ENCODE results near the gene ADARB2.
"Not testable (repeated sequence)": the region's sequence is repeated elsewhere in the genome, so short reads cannot be mapped to it uniquely, and the experiment has no call there.

Gene ADARB2

DNA sequence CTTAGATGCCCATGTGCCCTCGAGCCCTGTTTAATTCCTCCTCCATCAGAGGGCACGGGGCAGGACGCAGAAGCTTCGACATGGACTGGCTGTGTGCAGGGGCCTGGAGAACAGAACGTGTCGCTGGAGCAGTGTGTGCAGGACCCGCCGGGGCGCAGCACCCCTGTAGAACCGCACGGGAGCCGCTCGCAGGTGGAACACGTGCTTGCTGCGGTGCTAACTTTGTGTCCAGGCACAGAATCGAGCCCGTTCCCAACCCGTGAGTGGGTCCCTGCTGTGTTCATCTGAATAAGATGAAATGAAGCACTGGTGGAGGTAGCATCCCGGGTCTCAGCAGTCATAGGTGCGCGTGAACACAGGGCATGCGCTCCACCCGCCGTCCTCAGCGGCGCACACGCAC lies 564.2 kb downstream of the ADARB2 start:
- DNase-seq, result no peak

DNA sequence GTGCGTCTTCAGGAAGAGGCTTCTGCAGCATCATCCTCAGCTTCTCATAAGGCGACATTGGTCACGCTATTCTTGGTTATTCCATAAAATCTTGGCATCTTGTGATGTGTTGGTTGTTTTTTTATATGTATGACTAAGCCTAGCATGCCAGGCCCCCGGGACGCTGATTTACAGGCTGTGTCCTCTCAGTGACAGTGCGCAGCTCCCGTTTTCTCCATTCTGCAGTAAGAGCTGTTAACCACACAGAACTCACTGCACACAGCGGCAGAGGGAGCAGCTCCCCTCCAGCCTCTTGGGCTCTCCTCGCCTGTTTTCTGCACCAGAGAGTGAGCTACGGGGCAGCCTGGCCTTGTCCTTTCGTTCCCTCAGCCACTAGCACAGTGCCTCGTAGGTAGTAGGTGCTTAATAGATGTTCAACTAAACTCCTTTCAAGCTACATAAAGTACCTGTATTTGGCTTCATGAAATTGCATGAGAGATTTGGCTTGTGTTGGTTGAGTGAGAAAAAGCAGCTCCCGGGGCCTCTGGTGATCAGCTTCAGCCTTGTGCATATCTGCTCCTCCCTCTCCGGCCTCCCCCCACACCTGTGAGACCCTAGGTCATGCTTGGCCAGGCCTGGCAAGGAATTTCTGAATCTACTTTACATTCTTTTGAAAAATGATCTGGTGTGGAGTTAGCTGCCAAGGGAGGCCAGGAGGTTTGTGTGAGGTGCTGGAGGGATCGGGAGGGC lies 564.9 kb downstream of the ADARB2 start:
- DNase-seq, result no peak

DNA sequence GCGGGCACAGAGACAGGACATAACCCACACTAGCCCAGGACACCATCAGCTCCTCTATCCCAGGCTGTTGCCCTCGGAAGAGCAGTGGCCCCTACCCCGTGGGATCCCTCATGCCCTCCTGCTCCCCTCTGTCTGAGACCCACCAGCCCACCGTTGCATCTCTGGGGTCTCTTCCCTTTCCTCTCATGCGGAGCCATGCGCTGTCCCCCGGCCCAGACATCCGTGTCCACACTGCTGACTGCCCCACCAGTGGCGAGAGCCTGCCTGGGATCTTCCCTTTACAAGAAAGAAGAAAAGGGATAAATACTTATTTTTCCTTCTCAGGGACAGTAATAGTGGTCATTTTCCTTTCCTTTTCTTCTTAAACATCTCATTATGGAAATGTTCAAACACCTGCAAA lies 565.7 kb downstream of the ADARB2 start:
- no peak for DNase-seq

DNA sequence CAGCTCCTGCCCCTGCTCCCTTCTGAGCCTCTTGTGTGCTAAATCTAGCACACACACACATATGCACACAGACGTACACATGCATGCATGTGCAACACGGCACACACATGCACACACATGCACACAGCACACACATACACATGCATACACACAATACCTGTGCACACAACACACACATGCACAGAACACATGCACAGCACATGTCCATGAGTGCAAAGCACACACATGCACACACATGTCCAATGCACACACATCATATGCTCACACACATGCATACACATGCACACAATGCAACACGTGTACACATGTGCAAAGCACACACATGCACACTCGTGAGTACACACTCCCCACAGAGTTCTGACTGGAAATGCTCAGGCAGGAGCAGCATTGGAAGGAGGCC lies 566.1 kb downstream of the ADARB2 start:
- DNase-seq, result no peak

DNA sequence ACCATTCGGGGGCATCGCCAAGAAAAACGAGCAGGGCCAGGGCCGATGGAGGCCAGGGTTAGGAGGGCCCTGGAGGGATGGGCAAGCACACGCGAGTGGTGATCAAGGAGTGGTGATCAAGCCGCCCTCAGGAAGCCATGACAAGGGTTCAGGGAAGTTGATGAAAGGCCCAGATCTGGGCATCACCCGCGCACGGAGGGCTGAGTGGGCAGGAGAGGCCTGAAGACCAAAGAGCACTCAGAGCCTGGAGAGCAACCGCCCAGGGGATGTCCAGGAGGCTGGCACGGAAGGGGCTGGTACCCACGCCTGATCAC lies 566.5 kb downstream of the ADARB2 start:
- DNase-seq, result no peak

DNA sequence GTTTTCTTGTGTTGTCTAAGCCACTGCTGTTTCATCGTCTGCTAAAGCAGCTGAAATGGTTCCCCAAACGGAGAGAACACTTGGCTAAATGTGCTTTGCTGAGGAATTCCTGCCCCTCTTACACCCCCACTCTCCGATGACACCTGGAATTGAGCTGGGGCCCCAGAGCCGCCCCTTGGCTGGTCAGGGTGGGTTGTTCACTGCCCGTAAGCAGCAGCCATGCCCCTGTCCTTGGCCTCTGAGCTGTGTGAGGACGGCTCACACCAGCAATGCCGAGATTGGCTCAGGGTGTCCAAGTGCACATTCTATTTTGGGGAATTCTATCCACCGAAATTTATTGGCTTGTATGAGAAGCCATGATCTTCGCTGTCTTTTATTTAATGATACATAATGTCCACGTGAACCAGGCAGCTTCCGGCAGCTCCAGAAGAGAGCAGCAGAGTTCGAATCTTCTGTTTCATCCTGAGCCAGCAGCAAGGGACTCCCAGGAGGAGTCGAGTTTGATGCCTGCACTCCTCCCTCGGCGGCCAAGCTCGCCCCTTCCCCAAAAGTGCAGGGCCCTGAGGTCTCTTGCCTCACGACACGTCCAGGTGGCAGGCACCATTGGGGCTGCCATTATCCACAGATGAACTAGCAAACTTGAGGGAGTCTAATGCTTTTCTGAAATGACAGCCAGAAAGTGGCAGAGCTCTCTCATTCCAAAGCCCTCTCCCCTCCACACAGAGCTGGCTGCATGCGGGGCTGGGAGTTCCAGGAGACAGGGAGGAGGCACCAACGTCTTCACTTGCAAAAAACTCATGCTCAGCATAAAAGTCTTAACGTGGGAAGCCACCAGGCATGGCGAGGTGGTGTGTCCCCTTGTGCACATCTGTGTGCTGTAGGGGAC lies 567.1 kb downstream of the ADARB2 start:
- DNase-seq, result no peak

DNA sequence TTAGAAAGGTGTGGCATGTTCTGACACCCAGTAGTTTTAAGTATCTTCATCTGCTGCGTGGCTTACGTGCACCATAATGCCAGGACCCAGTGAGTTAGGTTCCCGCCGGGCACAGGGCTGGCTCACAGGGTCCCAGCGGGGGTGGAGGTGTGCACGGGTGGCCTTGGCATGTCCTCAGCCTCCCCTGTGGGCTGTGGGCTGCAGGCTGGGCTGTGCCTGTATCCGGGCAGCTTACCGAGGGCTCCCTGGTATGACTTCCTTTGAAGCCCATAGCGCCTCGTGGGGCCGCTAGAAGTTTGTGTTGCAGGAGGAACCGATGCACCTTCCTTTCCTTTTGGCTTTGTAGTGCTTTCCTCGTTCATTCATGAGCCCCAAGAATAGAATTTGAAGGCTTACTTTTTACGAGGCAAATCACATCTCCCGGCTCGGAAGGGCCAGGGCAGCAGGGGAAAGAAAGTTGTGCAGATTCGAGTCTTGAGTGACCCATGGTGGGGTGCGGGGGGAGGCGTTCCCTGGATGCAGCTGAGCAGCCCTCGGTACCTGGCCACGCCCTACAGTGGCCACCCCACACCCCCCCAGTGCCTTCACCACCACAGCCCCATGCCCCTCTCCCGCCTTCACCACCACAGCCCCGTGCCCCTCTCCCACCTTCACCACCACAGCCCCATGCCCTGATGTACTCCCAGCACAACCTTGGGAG lies 568.0 kb downstream of the ADARB2 start:
- DNase-seq, result no peak

DNA sequence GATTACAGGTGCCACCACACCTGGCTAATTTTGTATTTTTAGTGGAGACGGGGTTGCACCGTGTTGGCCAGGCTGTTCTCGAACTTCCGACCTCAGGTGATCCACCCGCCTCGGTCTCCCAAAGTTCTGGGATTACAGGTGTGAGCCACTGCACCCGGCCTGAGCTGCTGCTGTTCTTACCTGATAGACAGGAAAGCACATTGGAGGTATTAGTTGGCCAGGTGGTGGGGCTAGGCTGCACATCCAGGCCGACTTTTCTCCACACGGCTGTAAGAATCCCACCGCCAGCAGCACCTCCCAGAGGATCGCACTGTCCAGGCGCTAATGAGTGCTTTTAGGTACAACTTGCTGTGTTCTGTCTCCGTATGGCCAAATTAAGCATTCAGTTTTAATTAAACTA lies 568.6 kb downstream of the ADARB2 start:
- DNase-seq, result no peak

DNA sequence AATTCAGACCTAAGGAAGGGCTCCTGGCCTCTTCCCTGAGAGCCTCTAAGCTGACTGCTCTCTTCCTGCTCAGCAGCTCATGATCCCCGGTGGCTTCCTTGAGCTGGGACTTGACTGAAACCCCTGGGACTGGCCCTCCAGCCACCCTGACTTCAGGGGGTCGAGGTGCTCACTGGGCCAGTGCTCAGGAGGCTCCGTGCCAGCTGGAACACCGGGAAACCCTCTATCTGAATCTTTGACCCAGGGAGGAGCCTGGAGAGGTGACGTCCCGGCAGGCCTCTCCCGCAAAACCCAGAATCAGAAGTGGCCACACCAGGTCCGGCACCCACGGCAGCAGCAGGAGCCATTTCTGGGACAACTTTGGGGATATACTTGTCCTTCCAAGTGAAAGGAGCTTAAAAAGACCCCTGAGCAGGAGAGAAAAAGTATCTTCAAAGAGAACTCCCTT lies 570.5 kb downstream of the ADARB2 start:
- no peak for DNase-seq

DNA sequence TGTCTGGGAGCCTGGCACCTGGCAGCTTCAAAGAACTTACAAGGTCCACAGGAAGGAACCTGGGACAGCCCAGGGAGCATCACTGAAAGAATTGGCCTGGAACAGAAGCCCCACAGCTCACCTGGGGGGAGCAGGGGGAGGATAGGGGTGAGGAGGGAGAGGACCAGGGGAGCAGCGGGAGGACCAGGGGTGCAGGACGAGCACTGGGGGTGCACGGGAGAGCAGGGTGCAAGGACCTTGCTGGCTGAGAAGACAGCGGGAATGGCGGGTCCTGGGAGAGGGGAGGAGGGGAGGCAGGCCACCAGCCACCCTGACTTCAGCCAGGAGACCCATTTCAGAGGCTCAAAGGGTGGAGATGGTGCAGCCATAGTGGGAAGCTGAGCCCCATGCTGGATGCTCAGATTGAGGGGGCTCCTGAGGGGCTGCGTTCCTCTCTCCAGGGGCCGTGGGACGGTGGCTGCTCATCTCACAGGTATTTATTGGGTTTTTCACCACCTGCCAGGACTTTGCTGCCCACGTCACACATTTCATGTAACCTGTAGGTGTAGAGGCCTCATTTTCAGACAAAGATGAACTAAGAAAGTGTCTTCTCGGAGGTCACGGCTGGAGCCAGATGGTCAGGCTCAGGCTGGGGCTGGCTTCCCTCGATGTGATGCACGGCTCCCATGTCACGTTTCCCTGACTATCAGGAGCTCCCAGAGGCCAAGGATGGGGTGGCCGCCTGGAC lies 571.1 kb downstream of the ADARB2 start:
- DNase-seq, result no peak

DNA sequence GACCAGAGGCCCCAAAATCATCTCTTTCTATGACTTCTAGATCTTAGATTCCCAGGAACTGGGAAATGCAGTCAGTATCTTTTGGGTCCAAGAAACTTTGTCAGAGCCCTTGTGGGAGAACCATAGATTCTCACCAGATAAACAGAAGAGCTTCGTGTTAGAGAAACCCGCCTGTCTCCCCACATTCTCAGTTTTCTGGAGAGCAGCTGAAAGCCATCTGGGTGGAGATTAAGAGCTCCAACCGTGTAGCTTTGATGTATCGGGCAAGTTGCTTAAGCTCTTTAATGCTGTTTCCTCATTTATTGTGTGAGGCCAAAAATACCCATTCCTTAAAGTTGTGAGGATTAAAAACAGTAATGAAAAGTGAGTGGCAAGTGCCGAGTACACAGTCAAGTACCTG lies 573.5 kb downstream of the ADARB2 start:
- no peak for DNase-seq

DNA sequence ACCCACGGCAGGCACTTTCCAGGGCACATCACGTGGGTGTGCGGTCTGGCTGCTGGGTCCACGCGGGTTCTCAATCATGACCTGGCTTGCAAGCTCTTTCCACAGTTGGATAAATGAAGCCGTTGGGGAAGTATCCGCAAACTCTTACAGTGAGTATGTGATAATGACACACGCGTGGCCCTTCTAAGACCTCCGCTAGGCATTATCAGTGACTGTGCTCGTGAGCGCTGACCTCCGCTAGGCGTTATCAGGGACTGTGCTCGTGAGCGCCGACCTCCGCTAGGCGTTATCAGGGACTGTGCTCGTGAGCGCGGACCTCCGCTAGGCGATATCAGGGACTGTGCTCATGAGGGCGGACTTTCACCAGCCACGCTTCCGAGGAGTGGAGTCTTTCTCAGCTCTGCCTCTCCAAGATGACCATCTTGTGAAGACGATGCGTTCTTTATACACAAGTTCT lies 574.1 kb downstream of the ADARB2 start:
- DNase-seq, result no peak

DNA sequence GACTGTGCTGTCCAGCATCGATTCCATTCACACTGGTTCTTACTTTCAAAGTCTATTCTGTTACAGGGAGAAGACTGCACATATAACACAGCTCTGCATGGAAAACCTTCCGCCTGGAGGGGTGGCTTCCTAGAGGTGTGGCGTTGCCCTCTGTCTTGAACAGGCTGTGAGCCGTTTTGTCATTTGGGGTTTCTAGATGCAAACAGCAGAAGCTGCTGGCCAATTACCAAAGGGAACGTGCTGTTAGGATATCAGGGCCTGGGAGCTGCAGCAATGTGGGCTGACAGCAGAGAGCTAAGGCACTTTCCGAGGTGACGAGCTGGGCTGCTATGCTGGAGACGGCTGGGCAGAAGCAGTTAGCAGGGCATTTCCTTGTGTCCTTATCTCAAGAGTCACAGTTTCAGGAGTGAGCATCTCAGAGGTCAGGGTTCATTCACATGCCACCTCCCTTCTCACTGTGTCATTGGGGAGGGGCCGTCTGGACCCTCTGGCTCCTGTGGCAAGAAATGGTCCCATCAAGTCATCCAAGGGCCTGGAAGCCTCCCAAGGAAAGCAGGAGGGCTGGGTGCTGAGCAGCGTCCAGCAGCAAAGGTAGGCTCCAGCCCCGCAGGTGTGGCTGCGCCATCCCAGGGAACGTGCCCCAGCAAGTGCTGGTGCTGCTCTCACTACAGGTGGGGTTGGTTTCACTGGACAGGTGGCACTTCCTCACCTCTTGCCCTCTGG lies 574.7 kb downstream of the ADARB2 start:
- DNase-seq, result no peak

DNA sequence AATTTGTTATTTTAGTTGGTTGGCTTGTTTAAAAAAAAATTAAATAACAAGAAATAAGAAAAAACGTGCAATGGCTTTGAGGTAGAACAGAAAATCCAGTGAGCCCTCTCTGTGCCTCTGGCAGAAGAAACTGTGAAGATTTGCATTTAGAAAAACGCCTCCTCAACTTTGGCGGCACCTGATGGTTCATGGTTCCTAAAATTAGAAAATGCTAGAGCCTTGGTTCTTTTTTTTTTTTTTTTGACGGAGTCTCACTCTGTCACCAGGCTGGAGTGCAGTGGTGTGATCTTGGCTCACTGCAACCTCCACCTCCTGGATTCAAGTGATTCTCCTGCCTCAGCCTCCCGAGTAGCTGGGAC lies 576.0 kb downstream of the ADARB2 start:
- not testable (repeated sequence) for DNase-seq

DNA sequence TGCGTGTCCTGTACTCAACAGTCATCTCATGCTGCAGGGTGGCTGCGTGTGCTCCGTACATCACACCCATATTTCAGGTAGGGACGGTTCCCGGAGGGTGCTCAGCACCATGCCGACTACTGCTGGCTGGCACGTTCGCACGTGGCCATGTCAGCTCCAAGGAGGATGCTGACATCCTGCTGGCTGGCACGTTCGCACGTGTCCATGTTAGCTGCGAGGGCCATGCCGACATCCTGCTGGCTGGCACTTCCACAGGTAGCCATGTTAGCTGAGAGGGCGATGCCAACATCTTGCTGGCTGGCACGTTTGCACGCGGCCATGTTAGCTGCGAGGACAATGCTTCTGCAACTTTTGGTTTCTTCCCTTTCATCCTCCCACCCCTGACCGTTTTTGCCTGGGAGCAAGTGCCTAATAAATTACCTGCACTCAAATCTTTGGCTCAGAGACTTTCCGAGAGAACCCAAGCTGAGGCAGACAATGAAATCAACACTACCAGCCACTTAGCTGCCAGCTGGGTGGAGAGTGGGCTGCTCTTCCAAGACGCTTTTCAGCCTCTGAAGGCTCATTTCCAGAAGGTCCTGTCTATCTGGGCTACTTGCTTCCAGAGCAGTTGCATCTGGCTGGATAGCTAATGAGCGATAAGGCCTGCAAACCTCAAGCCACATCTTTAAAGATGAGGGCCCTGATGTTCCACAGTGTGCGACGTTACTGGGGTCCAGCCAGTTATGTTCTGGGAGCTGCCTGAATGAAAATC lies 576.6 kb downstream of the ADARB2 start:
- DNase-seq, result no peak

DNA sequence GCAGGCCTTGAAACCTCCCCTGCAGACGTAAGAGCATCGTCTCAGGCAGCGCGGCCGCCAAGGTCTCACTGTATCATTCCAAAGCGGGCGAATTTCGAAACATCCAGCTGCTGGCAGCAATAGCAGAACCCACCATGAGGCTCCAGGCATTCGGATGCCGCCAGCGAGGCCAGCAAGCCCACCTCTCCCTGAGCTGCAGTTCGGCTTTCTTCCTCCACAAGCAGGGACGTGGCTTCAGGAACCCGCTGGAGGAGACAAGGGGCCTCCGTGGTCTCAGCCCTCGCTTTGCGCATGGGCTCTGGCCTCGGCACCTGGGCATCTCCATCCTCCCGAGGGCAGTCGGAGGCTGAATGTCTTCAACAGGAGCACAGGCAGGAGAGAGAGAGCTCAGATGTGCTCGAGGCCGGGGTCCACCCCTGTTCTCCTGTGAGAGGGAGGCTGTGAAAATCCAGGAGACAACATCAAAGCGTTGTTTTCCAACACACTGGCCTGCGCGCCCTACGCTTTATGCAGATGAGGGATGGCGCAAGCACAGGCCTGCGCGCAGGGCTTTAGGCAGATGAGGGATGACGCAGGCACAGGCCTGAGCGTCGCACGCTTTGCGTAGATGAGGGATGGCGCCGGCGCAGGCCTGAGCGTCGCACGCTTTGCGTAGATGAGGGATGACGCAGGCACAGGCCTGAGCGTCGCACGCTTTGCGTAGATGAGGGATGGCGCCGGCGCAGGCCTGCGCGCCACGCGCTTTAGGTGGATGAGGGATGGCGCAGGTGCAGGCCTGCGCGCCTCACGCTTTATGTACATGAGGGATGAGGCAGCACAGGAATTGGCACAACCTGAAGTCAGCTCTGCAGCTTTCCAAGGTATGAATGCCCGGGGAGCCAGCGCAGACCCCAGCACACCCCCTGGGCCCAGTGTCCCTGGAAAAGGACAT lies 577.9 kb downstream of the ADARB2 start:
- DNase-seq, result no peak

DNA sequence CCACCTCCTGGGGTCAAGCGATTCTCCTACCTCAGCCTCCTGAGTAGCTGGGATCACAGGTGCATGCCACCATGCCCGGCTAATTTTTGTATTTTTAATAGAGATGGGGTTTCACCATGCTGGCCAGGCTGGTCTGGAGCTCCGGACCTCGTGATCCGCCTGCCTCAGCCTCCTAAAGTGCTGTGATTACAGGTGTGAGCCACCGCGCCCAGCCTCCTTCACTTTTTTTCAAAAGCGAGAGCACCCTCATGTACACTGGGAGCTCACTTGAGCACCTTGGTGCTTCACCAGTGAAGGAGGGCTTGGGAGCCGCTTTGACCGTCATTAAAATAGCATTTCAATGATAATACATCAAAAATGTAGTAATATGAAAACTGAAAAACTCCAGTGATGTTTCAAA lies 578.8 kb downstream of the ADARB2 start:
- not testable (repeated sequence) for DNase-seq

DNA sequence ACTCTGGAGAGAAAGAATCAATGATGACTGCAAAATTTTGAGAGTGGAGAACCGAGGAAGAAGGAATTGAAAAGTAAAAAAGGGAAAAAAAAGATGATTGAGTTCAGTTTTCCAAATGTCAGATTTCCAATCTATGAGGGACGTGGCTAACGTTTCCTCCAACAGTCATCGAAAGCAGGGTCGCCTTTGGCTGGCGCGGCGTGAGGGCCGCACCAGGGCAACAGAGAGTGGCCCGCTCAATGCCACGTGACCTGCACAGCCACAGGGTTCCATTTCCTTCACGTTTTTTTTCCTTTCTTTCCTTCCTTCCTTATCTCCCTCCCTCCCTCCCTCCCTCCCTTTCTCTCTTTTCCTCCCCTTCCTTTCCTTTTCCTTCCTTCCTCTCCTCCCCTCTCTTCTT lies 579.3 kb downstream of the ADARB2 start:
- no peak for DNase-seq

DNA sequence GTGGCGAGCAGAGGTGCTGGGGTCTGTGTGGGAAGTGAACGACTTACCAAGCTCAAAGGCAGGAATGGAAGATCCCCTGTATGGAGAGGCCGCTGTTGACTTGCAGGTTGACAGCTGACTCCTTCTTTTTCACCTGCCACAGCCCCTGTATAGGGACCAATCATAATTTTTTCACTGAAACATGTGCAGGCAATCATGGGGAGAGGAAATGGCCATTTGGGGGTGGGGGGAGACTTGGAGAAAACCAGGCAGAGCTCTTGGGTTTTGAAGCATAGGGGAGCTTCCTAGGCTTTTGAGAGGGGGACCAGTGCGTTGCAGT lies 579.8 kb downstream of the ADARB2 start:
- no peak for DNase-seq

DNA sequence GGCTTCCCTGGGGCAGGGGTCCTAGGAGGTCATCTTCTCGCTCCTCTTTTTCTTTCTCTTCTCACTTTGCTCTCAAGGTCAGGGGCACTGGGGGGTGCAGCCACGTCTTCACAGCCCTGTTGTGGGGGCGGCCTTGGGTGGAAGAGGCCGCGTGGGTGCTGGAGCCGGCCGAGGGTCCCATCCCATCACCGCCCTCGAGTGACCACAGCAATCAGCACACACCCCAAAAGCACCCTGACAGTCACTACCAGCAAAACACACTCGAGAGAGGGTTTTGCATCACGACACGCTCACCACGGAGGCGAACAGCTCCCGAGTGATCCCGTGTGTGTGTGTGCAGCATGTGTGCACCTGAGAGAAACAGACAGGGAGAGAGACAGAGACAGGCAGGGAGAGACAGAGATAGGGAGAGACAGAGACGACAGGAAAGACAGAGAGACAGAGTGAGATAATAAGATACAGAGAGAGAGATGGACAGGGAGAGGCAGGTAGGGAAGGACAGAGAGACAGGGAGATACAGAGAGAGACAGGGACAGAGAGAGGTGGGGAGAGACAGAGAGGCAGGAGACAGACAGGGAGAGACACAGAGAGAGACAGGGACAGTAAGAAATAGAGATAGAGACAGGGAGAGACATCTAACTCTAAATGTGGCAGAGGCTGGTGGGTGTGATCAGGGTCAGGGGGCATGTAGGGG lies 580.3 kb downstream of the ADARB2 start:
- no peak for DNase-seq
